ENCODE results near the gene ARAP2.

DNA sequence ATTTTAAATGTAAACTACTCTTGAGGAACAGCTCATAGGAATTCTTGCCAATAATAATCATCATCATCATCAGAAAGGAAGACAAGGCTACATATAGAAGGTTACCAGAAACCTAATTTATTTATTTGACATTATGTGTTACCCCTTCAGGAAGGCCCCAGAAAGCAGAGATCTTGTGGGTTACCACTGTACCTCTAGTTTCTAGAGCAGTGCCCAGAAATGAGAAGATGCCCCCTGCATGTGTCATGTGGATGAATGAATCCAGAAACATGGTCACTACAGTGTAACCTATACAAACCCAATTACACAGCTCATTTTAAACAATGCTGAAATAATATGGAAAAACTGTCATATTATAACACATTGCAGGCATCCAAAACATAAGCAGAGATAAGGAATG lies 70.4 kb downstream of the ARAP2 start:
- no peak for TF ChIP-seq POLR2A (IDR thresholded peaks at IDR 0.05)
- TF ChIP-seq, protein P1, sequence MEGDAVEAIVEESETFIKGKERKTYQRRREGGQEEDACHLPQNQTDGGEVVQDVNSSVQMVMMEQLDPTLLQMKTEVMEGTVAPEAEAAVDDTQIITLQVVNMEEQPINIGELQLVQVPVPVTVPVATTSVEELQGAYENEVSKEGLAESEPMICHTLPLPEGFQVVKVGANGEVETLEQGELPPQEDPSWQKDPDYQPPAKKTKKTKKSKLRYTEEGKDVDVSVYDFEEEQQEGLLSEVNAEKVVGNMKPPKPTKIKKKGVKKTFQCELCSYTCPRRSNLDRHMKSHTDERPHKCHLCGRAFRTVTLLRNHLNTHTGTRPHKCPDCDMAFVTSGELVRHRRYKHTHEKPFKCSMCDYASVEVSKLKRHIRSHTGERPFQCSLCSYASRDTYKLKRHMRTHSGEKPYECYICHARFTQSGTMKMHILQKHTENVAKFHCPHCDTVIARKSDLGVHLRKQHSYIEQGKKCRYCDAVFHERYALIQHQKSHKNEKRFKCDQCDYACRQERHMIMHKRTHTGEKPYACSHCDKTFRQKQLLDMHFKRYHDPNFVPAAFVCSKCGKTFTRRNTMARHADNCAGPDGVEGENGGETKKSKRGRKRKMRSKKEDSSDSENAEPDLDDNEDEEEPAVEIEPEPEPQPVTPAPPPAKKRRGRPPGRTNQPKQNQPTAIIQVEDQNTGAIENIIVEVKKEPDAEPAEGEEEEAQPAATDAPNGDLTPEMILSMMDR (IDR thresholded peaks at IDR 0.05) = no peak
